Spinal cord (tissue), 10 donors: Measurements from ENCODE around the gene ARL5B. TPM values are rescaled to one million over a fixed set of nuclear protein-coding genes. Genes with fewer than 3 reads are reported as not detected.
A peak's percentile ranks its signal among the peaks of the same experiment; 100 is the strongest.

Source experiments
- DNase-seq, 6 donors: peaks; one replicate each; pipeline versions ENCODE4 v3.0.0 to v3.0.0-alpha.2; 2013 to 2015; ENCODE audit warnings: low spot score in 6 of 6, low read depth in 4 of 6
- H3K27ac ChIP-seq: one replicate; pipeline ENCODE4 v1.5.1; 2013; ENCODE audit warnings: low read depth, low read length, control low read depth
- H3K27me3 ChIP-seq: one replicate; pipeline ENCODE4 v1.6.1; 2013; ENCODE audit warnings: low read length; ENCODE audit not compliant: control insufficient read depth, insufficient read depth
- H3K36me3 ChIP-seq: one replicate; pipeline ENCODE4 v1.6.1; 2013; ENCODE audit warnings: low read length; ENCODE audit not compliant: control insufficient read depth, insufficient read depth
- H3K4me1 ChIP-seq: one replicate; pipeline ENCODE4 v1.6.1; 2013; ENCODE audit warnings: low read length; ENCODE audit not compliant: control insufficient read depth, insufficient read depth
- H3K4me3 ChIP-seq: one replicate; pipeline ENCODE4 v1.5.1; 2013; ENCODE audit warnings: low read depth, low read length, control low read depth
- H3K9me3 ChIP-seq: one replicate; pipeline ENCODE4 v1.6.1; 2013; ENCODE audit warnings: low read length; ENCODE audit not compliant: control insufficient read depth, insufficient read depth
- WGBS: methylation state at CpG from one replicate; pipeline ENCODE4 v1.1.5; 2013; ENCODE audit warnings: missing lambda C conversion rate; ENCODE audit not compliant: insufficient coverage; 5-methylcytosine and 5-hydroxymethylcytosine counted together
- polyA plus RNA-seq, 2 donors: library from polyadenylated mRNA; unstranded; fragments of 120-200 nt; gene quantifications; one replicate each; pipeline ENCODE4 v1.2.1, GENCODE V29; 2013; ENCODE audit not compliant: insufficient read length in 2 of 2
- total RNA-seq, 2 donors: library from RNA; depleted of rRNA in 1 of 2; stranded (reverse); fragments of 120-200 nt in 1 of 2; fragments of >200 nt in 1 of 2; gene quantifications; one replicate each; pipeline versions ENCODE4 v1.2.3 to v1.2.4, GENCODE V29; 2013 to 2014
- donor health status: healthy.

ARL5B gene
- total and polyA plus RNA-seq, 4 donors, result 21.0 to 70.1 (median 29.2) TPM

GRCh38 chr10:18651324-18652007 is 7.8 kb upstream of the ARL5B start, which contains the start of gene NSUN6:
NSUN6 (minus strand) TSS chr10:18651587; CDS start chr10:18651203, 384 bp downstream.
- peaks cover 3% of the 10 kb centered on the region for H3K4me1 ChIP-seq
- WGBS, result 0% methylated on average over 37 of the region's 39 CpGs

GRCh38 chr10:18653112-18653511 is 6.1 kb upstream of the ARL5B start:
- Histone ChIP-seq H3K9me3 (no peaks in the 10 kb centered on the region), H3K36me3 (no peaks in the 10 kb centered on the region), H3K27me3 (no peaks in the 10 kb centered on the region), H3K4me3 (no peak overlapping the region), H3K27ac (no peak overlapping the region), H3K4me1 (peaks cover 3% of the 10 kb centered on the region)
- no peak for DNase-seq
- no CpG with 5 or more reads among the region's 3 CpGs for WGBS

More at GRCh38 chr10:18651324-18652007, 7.8 kb upstream of the ARL5B start, which contains the start of gene NSUN6:
- peaks cover 3% of the 10 kb centered on the region for H3K36me3 ChIP-seq
- peak within 1 kb of the TSS; percentile 94 for H3K27ac ChIP-seq
- DNase-seq, result peak; percentile 79 to 97 (median 84)
- H3K4me3 ChIP-seq, result peak within 1 kb of the TSS; percentile 92
- no peaks in the 10 kb centered on the region for H3K27me3 ChIP-seq
- H3K9me3 ChIP-seq, result no peaks in the 10 kb centered on the region

DNA sequence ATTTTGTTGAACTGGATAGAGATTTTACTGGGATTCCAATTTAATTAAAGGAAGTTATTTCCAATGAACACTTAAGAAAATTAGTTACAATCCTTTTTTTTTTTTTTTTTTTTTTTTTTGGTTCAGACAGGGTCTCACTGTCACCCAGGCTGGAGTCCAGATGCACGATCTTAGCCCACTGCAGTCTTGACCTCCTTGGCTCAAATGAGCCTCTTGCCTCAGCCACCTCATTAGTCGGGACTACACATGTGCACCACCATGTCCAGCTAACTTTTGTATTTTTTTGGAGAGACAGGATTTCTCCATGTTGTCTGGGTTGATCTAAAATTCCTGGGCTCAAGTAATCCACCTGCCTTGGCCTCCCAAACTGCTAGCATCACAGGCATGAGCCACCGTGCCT is 2.5 kb upstream of the ARL5B start:
- H3K4me1 ChIP-seq, result peaks cover 10% of the 10 kb centered on the region
- H3K9me3 ChIP-seq, result no peaks in the 10 kb centered on the region
- no peak overlapping the region for H3K27ac ChIP-seq
- H3K36me3 ChIP-seq, result no peaks in the 10 kb centered on the region
- no CpG with 5 or more reads among the region's 3 CpGs for WGBS
- DNase-seq, result no peak
- H3K4me3 ChIP-seq, result no peak overlapping the region
- no peaks in the 10 kb centered on the region for H3K27me3 ChIP-seq

GRCh38 chr10:18658271-18659124 is 733 bp upstream of the ARL5B start:
- no peaks in the 10 kb centered on the region for H3K36me3 ChIP-seq
- H3K4me3 ChIP-seq, result peak overlapping the region; percentile 95
- no peaks in the 10 kb centered on the region for H3K27me3 ChIP-seq
- peak in 1 of 6 donors; percentile 14 for DNase-seq
- no peaks in the 10 kb centered on the region for H3K9me3 ChIP-seq
- H3K27ac ChIP-seq, result peak overlapping the region; percentile 96
- peaks cover 10% of the 10 kb centered on the region for H3K4me1 ChIP-seq
- WGBS, result 32% methylated on average over 11 of the region's 23 CpGs

- Histone ChIP-seq H3K27ac (peak overlapping the region; percentile 96), H3K27me3 (no peaks in the 10 kb centered on the region), H3K4me3 (peak overlapping the region; percentile 95), H3K4me1 (peaks cover 10% of the 10 kb centered on the region), H3K9me3 (no peaks in the 10 kb centered on the region), H3K36me3 (no peaks in the 10 kb centered on the region)
- WGBS, result 0% methylated on average over 15 of the region's 23 CpGs
- DNase-seq, result peak in 3 of 6 donors; percentile 10 to 52 (median 26)
These were observed 746 bp downstream of the ARL5B start for GRCh38 chr10:18659819-18660535.

GRCh38 chr10:18660816-18661431 is 1.7 kb downstream of the ARL5B start:
- Histone ChIP-seq H3K4me1 (peaks cover 10% of the 10 kb centered on the region), H3K36me3 (no peaks in the 10 kb centered on the region), H3K27me3 (no peaks in the 10 kb centered on the region), H3K4me3 (peak overlapping the region; percentile 95), H3K27ac (no peak overlapping the region), H3K9me3 (no peaks in the 10 kb centered on the region)
- DNase-seq, result no peak
- WGBS, result 80% methylated on average over 1 of the region's 19 CpGs

- no peaks in the 10 kb centered on the region for H3K9me3 ChIP-seq
- no peak for DNase-seq
- no peak overlapping the region for H3K27ac ChIP-seq
- H3K4me3 ChIP-seq, result no peak overlapping the region
- no peaks in the 10 kb centered on the region for H3K27me3 ChIP-seq
- peaks cover 4% of the 10 kb centered on the region for H3K4me1 ChIP-seq
- 89% methylated on average over 1 of the region's 2 CpGs for WGBS
- H3K36me3 ChIP-seq, result peaks cover 7% of the 10 kb centered on the region
These were observed 5.7 kb downstream of the ARL5B start for GRCh38 chr10:18664841-18665478.

- H3K4me3 ChIP-seq, result no peak overlapping the region
- H3K27me3 ChIP-seq, result no peaks in the 10 kb centered on the region
- peaks cover under 1% of the 10 kb centered on the region for H3K4me1 ChIP-seq
- DNase-seq, result no peak
- WGBS, result 83% methylated on average over 1 of the region's 3 CpGs
- H3K36me3 ChIP-seq, result peaks cover 13% of the 10 kb centered on the region
- no peak overlapping the region for H3K27ac ChIP-seq
- H3K9me3 ChIP-seq, result no peaks in the 10 kb centered on the region
These were observed 6.8 kb downstream of the ARL5B start for GRCh38 chr10:18665815-18666558.
